AG09319 (cell line): ENCODE measurements around the gene IL1RAP.

Source experiments
- DNase-seq: peaks from one replicate; pipeline ENCODE4 v3.0.0-alpha.2; 2010; ENCODE audit warnings: low read depth; ENCODE audit errors: extremely low read depth
- CTCF ChIP-seq: IDR thresholded peaks from 2 replicates; pipeline ENCODE4 v1.5.1; 2011; ENCODE audit warnings: low read depth, mild to moderate bottlenecking, inconsistent platforms, low read length, moderate library complexity

Gene IL1RAP

DNA sequence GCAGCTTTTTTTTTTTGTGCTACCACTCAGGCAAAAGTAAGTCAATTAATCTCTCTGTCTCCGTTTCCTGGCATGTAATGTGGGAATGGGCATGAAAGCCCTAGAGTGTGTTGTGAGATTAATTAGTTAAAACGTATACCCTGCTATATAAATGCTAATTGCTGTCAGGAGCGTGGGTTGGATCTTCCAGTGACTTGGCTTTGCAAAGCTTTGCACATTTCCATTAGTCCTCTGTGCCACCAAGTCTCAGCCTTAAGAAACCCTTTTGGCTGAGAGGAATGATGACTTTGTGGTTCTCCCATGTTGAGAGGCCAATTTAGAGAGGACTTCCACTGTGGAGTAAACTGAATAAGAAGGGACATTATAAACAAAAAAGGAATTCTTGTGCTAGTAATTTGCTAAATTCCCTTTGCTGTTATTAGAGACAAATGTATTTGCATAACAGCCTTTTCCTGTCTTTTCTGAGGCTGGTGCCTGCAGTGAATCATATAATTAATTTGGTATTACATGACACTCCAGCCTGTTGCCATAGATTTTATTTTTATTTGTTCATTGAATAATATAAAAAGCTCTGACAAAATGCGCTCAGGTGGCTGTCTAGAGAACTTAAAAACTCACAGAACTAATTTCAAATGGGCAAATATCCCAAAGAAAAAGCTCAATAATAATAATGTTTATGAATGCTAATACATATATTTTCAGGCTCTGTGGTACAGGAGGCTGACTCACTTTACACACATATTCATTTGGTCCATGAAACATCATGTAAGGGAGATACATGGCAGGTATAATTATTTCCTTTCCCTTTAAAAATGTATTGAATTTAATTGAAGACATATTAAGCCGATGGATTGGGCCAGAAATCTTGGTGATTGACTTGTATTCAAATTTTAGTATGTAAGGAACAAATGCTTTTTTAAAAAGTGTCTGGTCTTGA is 82.7 kb downstream of the IL1RAP start:
- no peak for TF ChIP-seq CTCF
- DNase-seq = no peak

DNA sequence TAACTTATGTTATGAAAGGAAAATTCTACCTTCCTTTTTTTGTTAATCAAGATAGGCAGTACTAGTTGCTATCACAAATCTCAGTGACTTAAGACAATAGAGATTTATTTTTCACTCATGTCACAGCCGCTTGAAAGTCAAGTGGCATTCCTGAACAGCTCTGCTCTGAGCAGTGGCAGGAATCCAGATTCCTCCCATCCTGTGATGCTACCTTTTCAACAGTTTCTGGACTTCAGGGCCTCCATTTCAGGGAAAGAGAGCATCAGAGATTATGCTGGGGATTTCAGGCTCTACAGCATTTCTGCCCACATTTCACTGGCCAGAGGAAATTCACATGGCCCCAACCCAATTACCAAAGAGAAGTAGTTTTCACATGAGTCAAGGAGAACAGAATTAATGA is 83.4 kb downstream of the IL1RAP start:
- no peak for DNase-seq
- no peak for TF ChIP-seq CTCF

GRCh38 chr3:190601622-190602021 is 87.7 kb downstream of the IL1RAP start:
- DNase-seq = no peak
- no peak for TF ChIP-seq CTCF

DNA sequence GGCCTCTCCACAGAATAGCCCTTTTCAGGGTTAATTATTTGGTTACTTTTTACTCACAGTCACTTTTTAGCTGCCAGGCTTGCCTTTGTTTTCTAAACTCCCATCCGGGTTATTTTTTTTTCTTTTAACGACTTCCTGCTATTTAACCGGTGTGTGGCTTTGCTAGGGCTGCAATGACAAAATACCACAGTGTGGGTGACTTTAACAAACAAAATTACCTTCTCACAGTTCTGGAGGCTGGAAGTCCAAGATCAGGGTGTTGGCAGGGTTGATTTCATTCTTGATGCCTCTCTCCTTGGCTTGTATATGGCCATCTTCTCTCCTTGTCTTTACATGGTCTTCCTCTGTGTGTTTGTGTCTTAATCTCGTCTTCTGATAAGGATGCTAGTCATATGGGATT is 91.5 kb downstream of the IL1RAP start:
- no peak for DNase-seq
- no peak for TF ChIP-seq CTCF

- DNase-seq = no peak
- no peak for TF ChIP-seq CTCF
Observed at GRCh38 chr3:190606596-190606995, 92.7 kb downstream of the IL1RAP start.

DNA sequence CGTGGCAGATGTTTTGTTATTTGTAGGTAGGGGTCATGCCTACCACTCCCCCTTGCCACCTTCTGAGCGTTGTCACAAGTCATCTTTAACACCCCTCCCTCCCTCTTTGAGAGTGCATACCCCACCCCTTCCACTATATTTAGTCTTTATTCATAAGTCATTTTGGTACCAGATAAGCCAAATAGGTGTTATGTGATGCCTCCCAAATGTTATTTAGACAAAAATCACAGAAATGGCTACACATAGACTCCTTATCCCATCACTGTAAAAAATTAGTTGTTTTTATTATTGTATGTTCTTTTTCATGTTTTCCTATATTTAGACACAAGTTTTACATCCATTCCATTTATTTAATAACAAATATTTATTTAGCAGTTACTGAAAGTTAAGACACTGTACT is 93.1 kb downstream of the IL1RAP start:
- no peak for DNase-seq
- no peak for TF ChIP-seq CTCF

- DNase-seq = no peak
- TF ChIP-seq CTCF = no peak
Observed at GRCh38 chr3:190608850-190609589, 95.1 kb downstream of the IL1RAP start.
